Iris pigment epithelial cell (primary cell): Measurements from ENCODE around the gene TENM4.
"Not testable (repeated sequence)": the region's sequence is repeated elsewhere in the genome, so short reads cannot be mapped to it uniquely, and the experiment has no call there.

Experiments used
- DNase-seq: peaks from one replicate; pipeline ENCODE4 v3.0.0-alpha.2; 2011; ENCODE audit warnings: low read depth

TENM4 gene

DNA sequence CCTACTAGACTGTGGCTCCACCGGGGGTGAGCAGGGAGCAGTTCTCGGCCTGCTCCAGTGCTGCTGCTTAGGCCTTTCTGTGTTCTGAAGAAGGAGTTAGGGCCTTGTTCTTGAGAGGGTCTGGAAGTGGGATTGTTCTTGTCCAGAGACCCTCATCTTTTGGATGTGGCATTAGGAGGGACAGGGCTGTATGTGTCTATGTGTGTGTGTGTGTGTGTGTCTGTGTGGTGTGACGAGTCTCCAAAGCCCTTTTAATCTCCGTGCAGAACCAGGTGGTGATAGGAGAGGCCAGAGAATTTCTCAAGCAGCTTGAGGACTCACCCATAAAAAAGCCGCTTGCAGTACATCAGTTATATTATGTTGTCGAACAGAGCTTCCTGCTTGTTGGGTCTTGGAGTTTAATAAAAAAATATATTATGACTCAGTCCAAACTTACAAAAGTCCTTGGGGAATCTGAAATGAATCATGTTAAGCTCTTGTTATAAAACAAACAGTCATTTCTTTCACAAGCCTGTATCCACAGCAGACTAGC is 196.5 kb downstream of the TENM4 start:
- DNase-seq: peak; percentile 94

DNA sequence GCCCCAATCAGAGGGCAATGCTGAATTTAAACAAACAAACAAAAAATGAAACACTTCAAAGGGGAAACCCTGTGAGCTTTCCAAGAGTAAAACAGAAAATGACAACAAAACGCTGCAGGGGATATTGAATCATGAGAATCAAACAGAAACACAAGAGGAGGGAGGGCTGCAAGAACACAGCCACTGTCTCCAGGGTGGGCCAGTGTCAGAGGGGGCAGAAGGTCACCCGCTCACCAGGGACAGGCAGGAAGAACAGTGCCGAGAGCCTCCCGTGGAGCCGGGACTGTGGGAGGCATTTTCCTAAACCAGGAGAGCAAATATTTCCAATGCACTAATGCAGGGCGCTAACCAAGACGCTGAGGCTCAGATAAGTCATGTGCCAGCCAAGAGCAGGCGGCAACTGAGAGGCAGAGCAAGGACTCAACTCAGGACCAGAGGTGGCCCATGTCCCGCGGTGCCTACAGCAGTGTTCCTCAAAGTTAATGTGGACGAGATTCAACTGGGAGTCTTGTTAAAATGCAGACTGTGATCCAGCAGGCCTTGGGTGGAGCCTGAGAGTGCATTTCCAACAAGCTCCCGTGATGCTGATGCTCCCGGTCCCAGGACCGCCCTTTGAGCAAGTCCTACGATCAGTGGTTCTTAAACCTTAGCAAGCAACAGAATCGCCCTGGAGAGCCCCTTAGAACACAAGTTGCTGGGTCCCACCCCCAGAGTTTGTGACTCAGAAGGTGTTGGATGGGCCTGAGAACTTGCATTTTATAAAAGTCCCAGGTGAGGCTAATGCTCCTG is 197.2 kb downstream of the TENM4 start:
- no peak for DNase-seq

DNA sequence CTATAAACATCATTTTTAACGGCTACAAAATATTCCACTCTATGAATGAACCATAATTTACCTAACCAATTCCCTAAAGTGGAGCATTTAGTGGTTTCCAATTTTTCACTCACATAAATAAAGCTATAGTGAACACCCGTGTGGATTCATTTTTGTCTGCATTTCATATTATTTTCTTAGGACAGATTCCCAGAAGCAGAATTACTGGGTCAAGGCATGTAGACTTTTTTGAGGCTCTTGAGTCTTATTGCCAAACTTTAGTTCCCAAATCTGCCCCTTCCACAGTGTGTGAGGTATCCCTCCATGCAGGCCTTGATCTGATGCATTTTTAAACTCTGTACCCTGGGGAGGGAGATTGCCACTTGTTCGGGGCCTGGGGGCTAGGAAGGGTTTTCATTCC is 198.2 kb downstream of the TENM4 start:
- no peak for DNase-seq

DNA sequence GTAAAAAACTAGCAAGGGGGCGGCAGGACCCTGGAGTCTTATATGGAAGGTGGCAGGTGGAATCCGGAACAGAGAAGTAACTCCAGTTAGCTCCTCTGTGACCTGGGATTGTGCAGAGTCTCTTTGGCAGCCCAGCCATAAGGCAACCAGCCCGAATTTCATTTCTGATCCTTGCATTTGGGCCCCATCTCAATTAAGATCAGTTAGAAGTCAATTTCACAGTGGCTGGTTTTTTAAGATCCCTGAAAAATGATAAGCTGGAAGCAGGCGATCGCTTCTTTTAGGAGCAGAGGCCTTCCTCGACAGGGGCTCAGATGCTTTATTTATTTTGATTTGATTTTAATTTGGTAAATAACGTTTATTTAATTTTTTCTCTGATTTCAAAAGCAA is 199.0 kb downstream of the TENM4 start:
- DNase-seq: no peak

DNA sequence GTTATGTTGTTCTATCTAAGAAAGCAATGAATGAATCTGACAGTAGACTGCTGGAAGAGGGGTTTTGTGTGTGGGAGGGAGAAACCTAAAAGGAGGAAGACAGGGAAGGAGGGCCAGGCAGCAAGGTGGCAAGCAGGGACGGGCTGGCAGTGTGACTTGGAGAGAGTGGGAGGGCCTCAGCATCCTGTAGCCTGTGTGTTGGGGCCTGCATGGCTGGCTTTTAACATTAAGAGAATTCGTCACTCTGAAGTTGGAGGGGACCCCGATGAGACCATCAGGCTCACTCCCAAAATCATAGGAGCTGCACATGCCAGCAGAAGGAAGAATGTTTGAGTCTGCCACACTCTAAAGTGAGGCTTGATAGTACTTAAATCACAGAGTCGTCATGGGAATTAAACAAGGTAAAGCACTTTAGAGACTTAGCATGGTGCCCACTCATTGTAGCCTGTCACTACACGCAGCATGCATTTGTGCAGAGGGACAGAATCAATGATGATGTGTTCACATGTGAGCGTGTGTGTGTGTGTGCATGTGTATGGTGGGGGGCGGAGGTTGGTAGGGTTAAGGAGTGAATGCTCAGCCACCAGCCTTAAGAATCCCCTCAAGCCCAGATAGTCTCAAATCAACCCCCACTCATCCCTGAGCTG is 199.5 kb downstream of the TENM4 start:
- no peak for DNase-seq

DNA sequence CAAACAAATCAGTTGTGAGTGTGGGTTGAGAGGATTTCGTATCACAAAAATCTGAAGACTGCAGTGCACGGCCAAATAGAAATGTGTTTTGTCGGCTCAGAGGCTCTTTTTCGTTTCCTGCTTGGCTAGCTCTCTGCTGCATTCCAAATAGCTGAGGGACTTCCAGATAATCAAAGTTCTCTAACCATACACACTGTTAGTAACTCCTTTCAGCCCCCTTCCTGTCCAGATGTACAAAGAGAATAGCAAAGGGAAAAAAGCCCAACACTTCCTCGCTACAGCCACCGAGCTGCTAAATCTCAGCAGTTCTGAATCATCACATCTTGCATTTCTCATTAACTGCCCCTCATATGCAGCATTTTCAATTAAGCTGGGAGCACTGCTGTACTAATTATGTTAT is 203.1 kb downstream of the TENM4 start:
- peak; percentile 94 for DNase-seq

DNA sequence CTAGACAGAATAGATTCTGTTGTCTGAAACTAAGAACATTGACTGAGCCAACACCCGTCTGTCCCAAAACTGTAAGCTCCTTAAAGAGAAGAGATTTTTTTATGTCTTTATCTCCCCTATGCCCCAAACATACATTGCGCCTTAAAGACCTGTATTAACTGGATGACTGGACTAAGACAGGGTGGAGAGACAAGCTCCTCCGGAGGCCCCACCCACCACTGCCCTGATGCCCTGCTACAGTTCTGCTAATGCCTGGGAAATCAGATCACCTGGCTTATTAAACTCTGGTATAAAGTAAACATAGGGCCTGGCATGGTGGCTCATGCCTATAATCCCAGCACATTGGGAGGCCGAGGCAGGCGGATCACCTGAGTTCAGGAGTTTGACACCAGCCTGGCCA is 203.7 kb downstream of the TENM4 start:
- DNase-seq: no peak

DNA sequence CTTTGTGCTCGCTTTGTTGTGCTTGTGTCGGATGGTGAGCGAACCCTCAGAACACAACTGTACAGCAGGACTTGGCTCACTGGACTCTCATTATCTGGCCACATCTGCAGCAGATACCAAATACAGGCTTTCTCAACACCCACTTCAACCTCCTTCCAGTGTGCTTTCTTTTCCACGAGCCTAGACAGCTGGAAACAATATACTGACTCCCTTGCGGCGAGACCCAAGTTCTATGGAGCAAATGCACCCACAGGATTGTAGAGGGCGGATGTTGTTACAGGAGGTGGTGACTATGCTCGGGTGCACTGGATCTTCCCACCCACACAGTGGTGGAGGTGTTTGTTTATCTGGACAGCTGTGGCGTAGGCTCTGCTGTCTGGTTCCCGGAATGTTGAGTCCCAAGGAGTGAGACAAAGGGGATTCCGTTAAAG is 204.3 kb downstream of the TENM4 start:
- peak; percentile 95 for DNase-seq

DNA sequence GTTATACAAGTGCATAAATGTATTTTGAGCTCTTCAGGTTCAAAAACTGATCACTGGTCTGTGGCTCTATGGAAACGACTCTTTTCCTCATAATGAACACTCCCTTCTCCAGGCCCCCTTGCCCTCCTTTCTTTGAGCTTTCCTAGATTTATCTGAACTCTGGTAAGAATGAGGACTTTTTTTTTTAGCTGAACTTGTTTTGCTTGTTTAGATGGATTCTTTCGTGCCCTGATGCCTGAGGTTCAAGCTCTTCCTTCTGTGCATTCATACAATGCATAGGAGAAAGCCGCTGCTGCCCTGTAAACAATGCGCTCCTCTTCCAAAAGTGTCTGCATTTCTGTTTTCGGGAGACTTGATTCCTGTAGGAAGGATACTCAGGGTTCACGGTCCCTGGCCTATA is 205.1 kb downstream of the TENM4 start:
- DNase-seq: no peak

DNA sequence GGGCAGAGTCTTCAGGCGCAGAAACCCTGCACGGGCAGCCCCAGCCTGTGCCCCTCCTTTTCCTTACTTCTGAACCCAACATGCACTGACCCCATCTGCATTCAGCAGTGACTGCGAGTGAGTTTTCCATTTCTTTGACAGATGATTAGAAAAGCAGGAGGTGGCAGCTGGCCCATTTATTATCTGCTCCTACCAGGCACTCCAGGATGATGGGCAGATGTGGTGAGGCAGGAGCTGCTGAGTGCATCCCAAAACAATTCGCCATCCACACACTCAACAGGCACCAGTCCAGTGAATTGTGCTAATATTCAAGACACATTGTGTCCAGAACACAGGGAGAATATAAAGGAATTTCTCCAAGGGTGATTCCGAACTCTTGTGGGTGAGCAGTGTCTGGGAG is 208.5 kb downstream of the TENM4 start:
- DNase-seq: no peak

DNA sequence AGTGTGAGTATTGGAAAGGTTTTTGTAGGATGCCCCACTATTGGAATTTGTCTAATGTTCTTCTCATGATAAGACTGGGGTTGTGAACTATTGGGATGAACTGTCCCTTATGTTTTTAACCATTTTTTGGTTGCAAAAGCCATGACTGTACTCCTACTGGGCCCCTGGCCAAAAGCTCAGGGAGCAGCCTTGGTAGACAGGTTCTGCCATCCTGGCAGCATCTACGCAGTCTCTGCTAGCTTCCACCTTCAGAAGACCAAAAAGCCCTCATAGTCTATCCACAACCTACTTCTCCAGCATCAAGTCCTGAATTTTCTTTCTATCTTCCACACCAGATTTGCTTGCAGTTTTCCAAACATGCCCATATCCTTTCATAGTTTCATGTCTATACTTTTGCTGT is 211.8 kb downstream of the TENM4 start:
- no peak for DNase-seq

DNA sequence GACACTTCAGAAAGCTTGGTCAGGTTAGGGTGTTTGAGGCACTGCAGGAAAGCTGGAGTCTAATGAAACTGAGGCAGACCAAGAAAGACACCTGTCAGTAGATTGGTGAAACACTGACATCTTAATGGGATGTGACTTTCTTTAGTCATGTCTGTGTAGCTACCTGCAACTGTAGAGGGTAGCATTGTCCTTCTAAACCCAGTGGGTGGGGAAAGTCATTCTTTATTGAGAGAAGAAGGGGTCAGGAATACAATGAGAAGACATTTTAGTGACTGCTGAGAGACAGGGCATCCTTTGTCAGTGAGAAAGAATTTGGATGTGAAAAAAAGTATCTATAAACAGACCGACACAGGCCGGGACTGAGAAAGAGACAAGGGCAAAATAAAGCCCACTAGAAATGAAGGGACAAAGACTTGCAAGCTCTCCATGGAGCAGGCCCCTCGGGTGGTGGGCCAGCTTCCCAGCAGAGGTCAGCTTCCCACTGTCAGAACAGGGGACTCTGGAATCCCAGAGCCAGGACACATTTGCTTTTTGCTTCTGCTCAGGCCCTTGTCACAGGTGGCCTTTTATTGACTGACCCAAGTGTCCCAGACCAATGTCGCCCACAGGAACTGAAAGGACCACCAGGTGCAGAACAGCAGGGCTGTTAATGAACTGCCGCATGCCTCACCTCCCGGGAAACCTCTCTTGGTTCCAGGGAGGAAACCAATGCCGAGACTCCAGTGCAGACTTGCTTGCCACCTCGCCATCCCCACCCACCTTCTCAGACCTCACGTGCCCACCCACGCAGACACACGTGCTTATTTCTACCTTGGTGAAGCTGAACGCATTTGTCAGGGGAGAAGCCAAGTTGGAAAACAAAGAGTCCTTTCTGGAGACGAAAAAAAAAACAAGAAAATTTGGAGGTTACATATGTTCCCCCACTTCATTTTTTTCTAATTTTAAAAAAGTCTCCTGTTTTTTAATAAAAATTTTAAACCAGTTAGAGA is 212.8 kb downstream of the TENM4 start:
- DNase-seq: no peak

DNA sequence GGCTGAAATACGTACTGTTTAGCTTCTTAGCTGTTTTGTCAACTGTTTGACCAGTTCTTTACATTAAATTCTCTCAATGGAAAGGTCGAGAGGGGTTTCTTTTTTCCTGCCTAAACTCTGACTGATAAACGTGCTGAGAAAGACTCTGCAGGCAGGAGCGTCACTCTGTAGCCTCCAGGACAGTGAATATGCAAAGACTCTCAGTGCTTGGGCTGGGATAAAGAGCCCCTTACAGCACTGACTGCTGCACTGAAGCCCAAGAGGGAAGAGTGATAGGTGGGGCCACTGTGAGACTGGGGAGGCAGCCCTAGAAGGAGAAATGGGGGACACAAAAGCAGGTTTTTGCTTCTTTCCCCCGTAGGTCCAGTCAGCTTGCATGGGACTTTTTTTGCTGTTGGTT is 213.5 kb downstream of the TENM4 start:
- DNase-seq: no peak

DNA sequence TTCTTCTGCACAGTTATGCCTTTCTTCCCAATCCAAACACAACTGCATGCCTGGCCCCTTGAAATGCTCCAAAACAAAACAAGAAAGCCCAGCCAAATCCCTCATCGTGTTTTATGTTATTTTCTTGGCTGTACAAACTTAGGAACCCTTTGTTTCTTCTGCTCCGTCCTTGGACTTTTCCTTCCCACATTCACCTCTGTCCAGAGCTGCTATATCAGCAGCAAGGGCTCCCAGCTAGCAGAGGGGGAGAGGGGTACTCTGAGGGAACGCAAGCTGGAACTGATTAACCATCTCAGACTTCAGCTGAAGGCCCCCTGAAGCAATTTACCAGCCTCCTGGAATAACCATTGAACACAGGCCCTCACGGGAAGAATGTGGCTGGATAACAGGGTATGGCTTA is 214.7 kb downstream of the TENM4 start:
- no peak for DNase-seq

DNA sequence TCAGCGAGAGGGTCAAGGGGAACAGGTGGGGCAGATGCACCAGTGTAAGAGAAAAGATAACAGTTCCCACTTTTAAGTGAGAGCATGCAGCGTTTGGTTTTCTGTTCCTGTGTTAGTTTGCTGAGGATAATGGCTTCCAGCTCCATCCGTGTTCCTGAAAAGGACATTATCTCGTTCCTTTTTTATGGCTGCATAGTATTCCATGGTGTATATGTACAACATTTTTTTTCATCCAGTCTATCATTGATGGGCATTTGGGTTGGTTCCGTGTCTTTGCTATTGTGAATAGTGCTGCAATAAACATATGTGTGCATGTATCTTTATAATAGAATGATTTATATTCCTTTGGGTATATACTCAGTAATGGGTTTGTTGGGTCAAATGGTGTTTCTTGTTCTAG is 218.7 kb downstream of the TENM4 start:
- not testable (repeated sequence) for DNase-seq

DNA sequence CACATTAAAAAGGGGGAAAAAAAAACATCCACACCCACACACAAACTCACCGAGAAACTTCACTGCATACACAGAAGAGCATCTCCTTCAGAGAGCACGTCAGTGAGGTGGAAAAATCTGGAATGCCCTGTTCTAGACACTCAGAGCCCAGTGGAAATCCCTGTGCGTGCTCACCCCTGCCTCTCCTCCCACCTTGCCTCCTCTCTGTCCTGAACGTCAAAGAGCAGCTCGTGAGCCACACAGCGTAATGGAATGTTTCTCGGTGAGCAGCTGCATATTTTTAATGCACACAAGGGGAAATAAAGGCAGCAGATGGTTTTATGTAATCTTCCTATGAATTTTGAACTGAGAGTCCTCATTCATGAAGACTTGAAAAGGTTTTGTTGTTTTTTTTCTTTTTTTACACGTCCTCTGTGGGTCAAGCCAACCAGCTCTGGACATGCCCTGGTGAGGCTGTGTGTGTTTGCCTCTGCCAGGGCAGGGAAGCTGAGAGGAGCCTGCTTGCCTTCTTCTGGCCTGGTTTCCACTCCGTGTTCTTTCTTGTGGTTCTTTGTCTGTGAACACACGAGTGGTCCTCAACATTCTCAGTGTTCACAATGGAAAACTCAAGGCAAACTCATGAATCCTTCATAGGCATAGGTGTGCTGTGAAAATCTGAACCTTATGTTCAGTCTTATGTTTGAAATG is 219.2 kb downstream of the TENM4 start:
- no peak for DNase-seq

DNA sequence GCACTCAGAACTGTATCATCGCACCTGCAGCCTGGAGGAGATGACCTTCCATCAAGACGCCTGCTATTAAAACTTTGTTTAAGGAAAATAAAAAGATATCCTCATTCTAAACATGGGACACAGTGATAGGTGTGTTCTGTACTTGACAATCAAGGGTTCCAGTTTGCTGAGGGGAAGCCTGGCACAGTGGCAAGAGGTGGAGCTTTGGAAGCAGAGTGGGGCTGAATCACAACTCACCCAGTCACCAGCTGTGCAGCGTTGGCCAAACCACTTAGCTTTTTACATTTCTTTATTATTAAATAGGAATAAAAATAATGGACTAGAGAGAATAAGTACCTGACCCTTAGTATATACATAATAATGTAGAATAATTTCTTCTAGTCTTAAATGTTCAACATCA is 220.7 kb downstream of the TENM4 start:
- no peak for DNase-seq

DNA sequence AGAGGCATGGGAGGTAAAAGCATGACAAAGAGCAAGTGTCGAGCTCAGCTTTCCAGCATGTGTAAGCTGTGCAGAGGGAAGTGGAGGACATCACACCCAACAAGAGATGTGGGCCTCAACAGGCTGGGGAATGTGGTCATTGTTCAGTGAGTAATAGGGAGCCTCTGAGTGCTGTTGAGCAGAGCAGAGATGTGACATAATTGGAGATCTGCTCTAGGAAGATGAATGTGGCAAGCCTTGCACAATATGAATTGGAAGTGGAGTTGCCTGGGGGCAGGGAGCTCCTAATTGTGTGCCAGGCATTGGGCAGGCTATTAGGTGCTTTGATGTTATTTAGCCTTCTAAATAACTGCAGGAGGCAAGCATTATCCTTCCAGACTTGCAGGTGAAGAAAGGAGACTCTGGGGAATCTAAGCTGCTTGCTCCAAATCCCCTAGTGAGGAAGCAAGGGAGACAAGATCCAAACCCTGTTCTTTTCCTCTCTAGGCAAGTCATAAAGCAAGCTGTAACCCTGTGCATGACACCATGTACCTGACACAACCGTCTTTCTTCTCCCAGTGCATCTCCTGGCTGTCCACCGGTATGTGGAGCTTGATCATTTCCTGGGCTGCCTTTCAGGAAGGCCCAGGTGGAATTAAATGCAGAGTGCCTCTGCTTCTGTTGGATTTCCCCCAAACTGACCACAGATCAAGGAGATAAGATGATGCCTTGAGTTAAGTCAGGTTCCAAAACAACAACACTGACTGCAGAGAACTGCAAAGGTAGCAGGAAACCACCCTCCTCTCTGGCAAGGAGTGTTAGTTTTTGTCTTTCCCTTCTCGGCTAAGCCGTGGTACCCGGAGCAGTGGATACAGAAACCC is 221.4 kb downstream of the TENM4 start:
- no peak for DNase-seq

DNA sequence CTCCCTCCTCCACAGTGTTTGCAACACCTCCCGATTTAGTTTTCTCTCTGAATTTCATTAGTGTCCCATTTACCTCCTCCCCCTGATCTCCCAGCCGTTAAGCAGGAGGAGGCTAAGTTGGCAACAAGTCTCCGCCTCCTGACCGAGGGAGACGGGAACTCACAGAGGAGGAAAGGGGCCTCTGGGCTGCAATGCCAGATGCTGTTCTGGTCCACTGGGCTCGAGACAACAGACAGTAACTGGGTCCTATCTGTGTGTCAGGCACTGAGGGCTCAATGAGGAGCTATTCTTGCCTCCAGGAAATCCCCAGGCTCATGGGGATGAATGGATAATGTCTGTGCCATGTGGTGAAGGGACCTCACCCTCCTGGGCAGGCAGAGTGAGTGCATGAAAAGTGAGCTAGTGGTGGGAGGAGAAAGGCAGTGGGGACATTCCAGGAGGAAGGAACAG is 228.1 kb downstream of the TENM4 start:
- DNase-seq: no peak

DNA sequence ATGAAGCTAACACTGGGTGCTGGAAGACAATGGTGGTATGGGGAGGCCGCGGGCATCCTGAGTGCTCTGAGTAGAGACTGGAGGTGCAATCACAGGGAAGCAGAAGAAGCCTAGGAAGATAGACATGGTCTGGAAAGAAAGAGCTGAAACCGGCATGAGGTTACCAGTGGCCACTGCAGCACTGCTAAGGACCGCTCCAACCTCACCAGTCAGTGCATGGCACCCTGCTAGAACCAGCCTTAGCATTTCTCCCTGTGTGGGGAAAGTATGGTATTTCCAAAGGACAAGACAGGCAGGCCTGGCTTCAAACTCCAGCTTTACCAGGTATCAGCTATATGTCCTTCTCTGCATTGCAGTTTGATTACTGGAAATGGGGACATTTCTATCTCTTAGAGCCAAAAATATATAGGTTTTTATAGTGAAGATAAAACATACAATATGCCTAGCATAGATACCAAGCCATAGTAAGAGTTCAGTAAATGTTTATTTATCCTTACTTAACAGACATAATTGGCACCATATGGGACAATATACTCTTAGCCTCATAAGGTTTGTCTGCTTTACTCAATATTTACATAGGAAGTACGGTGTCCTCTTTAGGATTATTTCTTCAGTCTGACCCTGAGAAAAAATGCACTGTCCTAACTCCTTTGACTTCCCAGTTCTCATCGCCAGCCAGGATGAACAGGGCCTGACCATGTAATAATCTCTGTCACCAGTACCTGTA is 231.1 kb downstream of the TENM4 start:
- DNase-seq: no peak
